GM06990 (cell line): ENCODE results near the gene NDUFB8.

Source experiments
- DNase-seq: peaks from one replicate; pipeline ENCODE4 v3.0.0-alpha.2; 2011; ENCODE audit not compliant: insufficient read length; ENCODE audit errors: extremely low read depth
- H3K27me3 ChIP-seq: replicated peaks from 2 replicates; pipeline ENCODE4 v1.6.0; 2011; ENCODE audit warnings: low read length; ENCODE audit not compliant: control insufficient read depth, insufficient read depth
- H3K36me3 ChIP-seq: 2 replicates; pipeline ENCODE4 v1.5.1; 2011; ENCODE audit warnings: low read length; ENCODE audit not compliant: control insufficient read depth, insufficient read depth
- H3K4me3 ChIP-seq: replicated peaks from 2 replicates; pipeline ENCODE4 v1.5.1; 2011; ENCODE audit warnings: low read depth, mild to moderate bottlenecking, control low read depth, low read length
- TF ChIP-seq, protein P1 (sequence below): IDR thresholded peaks from 2 replicates; pipeline ENCODE4 v1.5.1; 2011; ENCODE audit warnings: low read length, control low read depth, mild to moderate bottlenecking, inconsistent platforms; ENCODE audit not compliant: insufficient read depth, poor library complexity, severe bottlenecking

NDUFB8 gene

GRCh38 chr10:100505164-100505563, 24.5 kb downstream of the NDUFB8 start:
- Histone ChIP-seq H3K27me3 (no peaks in the 10 kb centered on the region), H3K4me3 (no peak overlapping the region), H3K36me3 (peaks cover 15% of the 10 kb centered on the region)
- TF ChIP-seq, protein P1, sequence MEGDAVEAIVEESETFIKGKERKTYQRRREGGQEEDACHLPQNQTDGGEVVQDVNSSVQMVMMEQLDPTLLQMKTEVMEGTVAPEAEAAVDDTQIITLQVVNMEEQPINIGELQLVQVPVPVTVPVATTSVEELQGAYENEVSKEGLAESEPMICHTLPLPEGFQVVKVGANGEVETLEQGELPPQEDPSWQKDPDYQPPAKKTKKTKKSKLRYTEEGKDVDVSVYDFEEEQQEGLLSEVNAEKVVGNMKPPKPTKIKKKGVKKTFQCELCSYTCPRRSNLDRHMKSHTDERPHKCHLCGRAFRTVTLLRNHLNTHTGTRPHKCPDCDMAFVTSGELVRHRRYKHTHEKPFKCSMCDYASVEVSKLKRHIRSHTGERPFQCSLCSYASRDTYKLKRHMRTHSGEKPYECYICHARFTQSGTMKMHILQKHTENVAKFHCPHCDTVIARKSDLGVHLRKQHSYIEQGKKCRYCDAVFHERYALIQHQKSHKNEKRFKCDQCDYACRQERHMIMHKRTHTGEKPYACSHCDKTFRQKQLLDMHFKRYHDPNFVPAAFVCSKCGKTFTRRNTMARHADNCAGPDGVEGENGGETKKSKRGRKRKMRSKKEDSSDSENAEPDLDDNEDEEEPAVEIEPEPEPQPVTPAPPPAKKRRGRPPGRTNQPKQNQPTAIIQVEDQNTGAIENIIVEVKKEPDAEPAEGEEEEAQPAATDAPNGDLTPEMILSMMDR: no peak
- DNase-seq: no peak

DNA sequence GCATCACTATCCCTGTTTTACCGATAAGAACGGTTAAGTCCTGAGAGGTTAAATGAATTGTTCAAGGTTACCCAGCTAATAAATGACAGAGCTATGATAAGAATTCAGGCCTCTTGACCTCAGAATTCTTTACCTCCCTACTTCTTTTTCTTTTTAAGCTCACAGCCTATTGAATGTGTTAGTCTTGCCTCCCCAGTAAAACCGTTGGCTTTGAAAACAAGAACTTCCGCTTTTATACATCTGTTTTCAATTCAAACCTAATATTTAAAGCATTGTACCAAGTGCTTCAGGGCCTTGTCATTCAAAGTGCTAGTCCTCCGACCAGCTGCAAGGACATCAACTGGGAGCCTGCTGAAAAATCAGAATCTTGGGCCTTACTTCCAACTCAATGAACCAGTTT, 25.6 kb downstream of the NDUFB8 start:
- peaks cover 15% of the 10 kb centered on the region for H3K36me3 ChIP-seq
- DNase-seq: no peak
- H3K4me3 ChIP-seq: no peak overlapping the region
- H3K27me3 ChIP-seq: no peaks in the 10 kb centered on the region
- TF ChIP-seq, protein P1: no peak

DNA sequence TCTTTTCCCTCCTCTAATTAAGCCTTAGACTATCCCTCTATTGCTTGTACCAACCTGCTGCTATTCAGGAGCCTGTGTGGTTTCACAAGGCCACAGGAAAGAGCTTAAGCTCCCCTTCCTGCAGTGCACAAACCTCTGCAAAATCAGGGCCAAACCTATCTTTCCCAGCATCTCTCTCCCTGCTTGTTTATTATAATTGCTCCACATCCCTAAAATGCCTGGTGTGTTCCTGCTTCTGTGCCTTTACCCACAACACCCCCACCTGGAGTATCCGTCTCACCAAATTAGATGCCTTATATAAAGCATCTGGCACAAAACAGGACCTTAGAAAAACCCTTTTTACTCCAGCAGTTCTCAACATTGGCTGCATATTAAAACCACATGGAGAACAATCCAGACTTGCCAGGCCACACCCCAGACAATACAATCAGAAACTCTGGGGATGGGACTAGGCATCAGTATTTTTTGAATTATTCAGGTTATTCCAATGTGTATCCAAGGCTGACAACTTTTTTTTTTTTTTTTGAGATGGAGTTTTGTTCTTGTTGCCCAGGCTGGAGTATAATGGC, 26.7 kb downstream of the NDUFB8 start:
- Histone ChIP-seq H3K36me3 (peaks cover 15% of the 10 kb centered on the region), H3K4me3 (no peak overlapping the region), H3K27me3 (no peaks in the 10 kb centered on the region)
- TF ChIP-seq, protein P1: no peak
- no peak for DNase-seq

DNA sequence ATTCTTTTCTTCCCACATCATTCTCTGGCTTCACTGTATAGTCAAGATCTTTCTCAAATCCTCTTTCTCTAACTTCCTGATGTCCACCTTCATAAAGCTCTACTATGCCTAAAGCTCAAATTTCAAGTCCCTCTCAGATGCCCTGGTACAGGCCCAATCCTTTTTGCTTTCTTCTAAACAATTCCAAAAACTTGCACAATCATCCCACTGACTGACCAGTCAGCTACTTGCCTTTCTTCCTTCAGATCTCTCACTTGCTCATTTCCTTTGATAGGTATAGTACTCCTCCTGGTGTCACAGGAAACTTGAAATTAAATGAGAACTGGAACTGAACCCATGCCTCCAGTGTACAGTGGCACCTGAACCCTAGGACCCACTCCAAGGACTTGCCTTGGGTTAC, 28.2 kb downstream of the NDUFB8 start:
- no peak for DNase-seq
- H3K36me3 ChIP-seq: peaks cover 16% of the 10 kb centered on the region
- no peaks in the 10 kb centered on the region for H3K27me3 ChIP-seq
- TF ChIP-seq, protein P1: no peak
- H3K4me3 ChIP-seq: no peak overlapping the region

GRCh38 chr10:100498059-100498458, 31.6 kb downstream of the NDUFB8 start:
- no peak for DNase-seq
- TF ChIP-seq, protein P1: no peak
- H3K4me3 ChIP-seq: no peak overlapping the region
- H3K36me3 ChIP-seq: peaks cover 23% of the 10 kb centered on the region
- H3K27me3 ChIP-seq: no peaks in the 10 kb centered on the region

- DNase-seq: no peak
- TF ChIP-seq, protein P1: no peak
- Histone ChIP-seq H3K4me3 (no peak overlapping the region), H3K36me3 (peaks cover 17% of the 10 kb centered on the region), H3K27me3 (no peaks in the 10 kb centered on the region)
These were observed 33.1 kb downstream of the NDUFB8 start for GRCh38 chr10:100496567-100496966.
